Neuronal stem cell (in vitro differentiated cells): Measurements from ENCODE around the gene DIDO1.

ENCODE experiments used
- DNase-seq: peaks from one replicate; pipeline ENCODE4 v3.0.0-alpha.2; 2013; ENCODE audit warnings: low spot score
- H2AFZ ChIP-seq: one replicate; pipeline ENCODE4 v1.6.1; 2013; ENCODE audit warnings: mild to moderate bottlenecking, low read length, inconsistent platforms
- H2AK5ac ChIP-seq: 2 replicates; pipeline ENCODE4 v1.6.1; 2013; ENCODE audit warnings: low read depth, mild to moderate bottlenecking, inconsistent platforms, low read length, moderate library complexity, mixed read lengths
- H2BK120ac ChIP-seq: 2 replicates; pipeline ENCODE4 v1.6.1; 2013; ENCODE audit warnings: low read depth, mild to moderate bottlenecking, inconsistent platforms, low read length, moderate library complexity, mixed read lengths
- H2BK12ac ChIP-seq: one replicate; pipeline ENCODE4 v1.6.1; 2013; ENCODE audit warnings: low read length, inconsistent platforms
- H2BK15ac ChIP-seq: 2 replicates; pipeline ENCODE4 v1.6.1; 2013; ENCODE audit warnings: mild to moderate bottlenecking, low read length, inconsistent platforms, mixed read lengths
- H2BK5ac ChIP-seq: one replicate; pipeline ENCODE4 v1.6.1; 2013; ENCODE audit warnings: inconsistent platforms, mild to moderate bottlenecking, low read length, moderate library complexity
- H3K14ac ChIP-seq: one replicate; pipeline ENCODE4 v1.6.1; 2013; ENCODE audit warnings: low read length, inconsistent platforms
- H3K18ac ChIP-seq: 2 replicates; pipeline ENCODE4 v1.6.1; 2013; ENCODE audit warnings: low read length, inconsistent platforms
- H3K23ac ChIP-seq: 2 replicates; pipeline ENCODE4 v1.6.1; 2013; ENCODE audit warnings: low read depth, mild to moderate bottlenecking, mixed read lengths, low read length, inconsistent platforms; ENCODE audit not compliant: poor library complexity
- H3K27ac ChIP-seq: replicated peaks from 3 replicates; pipeline ENCODE4 v1.5.1; 2013; ENCODE audit warnings: low read length, inconsistent platforms
- H3K27me3 ChIP-seq, 3 experiments: 2 replicates each; pipeline ENCODE4 v1.6.1; 2013; ENCODE audit warnings: low read length in 3 of 3, mild to moderate bottlenecking in 2 of 3, inconsistent platforms in 1 of 3, low read depth in 1 of 3, mixed read lengths in 1 of 3, moderate library complexity in 1 of 3; ENCODE audit not compliant: control insufficient read depth in 3 of 3, insufficient read depth in 3 of 3
- H3K36me3 ChIP-seq, 2 donors: replicated peaks in 1 of 2; 2 replicates each; pipeline ENCODE4 v1.6.1; 2013; ENCODE audit warnings: low read length in 2 of 2; ENCODE audit not compliant: control insufficient read depth in 2 of 2, insufficient read depth in 2 of 2
- H3K4ac ChIP-seq: 2 replicates; pipeline ENCODE4 v1.6.1; 2013; ENCODE audit warnings: inconsistent platforms, mild to moderate bottlenecking, low read length, moderate library complexity
- H3K4me1 ChIP-seq, 2 donors: 1 replicate in 1 of 2; 2 replicates in 1 of 2; pipeline ENCODE4 v1.6.1; 2013; ENCODE audit warnings: low read length in 2 of 2, low read depth in 1 of 2; ENCODE audit not compliant: control insufficient read depth in 2 of 2, insufficient read depth in 1 of 2
- H3K4me2 ChIP-seq: one replicate; pipeline ENCODE4 v1.6.1; 2013; ENCODE audit warnings: mild to moderate bottlenecking, low read length, inconsistent platforms; ENCODE audit not compliant: insufficient read depth, poor library complexity, severe bottlenecking
- H3K4me3 ChIP-seq, 2 donors: 2 replicates each; pipeline ENCODE4 v1.5.1; 2013; ENCODE audit warnings: low read length in 2 of 2, mild to moderate bottlenecking in 2 of 2, inconsistent platforms in 1 of 2, moderate library complexity in 1 of 2
- H3K79me1 ChIP-seq: one replicate; pipeline ENCODE4 v1.6.1; 2013; ENCODE audit warnings: low read depth, mild to moderate bottlenecking, inconsistent platforms, low read length, moderate library complexity
- H3K9ac ChIP-seq: one replicate; pipeline ENCODE4 v1.6.1; 2013; ENCODE audit warnings: mild to moderate bottlenecking, low read depth, low read length, inconsistent platforms; ENCODE audit not compliant: poor library complexity
- H3K9me3 ChIP-seq, 2 donors: replicated peaks in 1 of 2; 2 replicates each; pipeline versions ENCODE3 to v1.6.1; 2013; ENCODE audit warnings: low read length in 2 of 2, mild to moderate bottlenecking in 2 of 2, inconsistent platforms in 1 of 2, low read depth in 1 of 2, mixed read lengths in 1 of 2, moderate library complexity in 1 of 2; ENCODE audit not compliant: control insufficient read depth in 2 of 2, insufficient read depth in 1 of 2
- H4K8ac ChIP-seq: one replicate; pipeline ENCODE4 v1.6.1; 2013; ENCODE audit warnings: low read depth, mild to moderate bottlenecking, inconsistent platforms, low read length, moderate library complexity
- H4K91ac ChIP-seq: one replicate; pipeline ENCODE4 v1.6.1; 2013; ENCODE audit warnings: low read length, low read depth, mild to moderate bottlenecking, inconsistent platforms; ENCODE audit not compliant: poor library complexity
- WGBS, 2 donors: extraction: QIAGEN DNeasy Blood & Tissue Kit; methylation state at CpG; one replicate each; pipeline ENCODE4 v1.1.7; 2013; ENCODE audit warnings: missing lambda C conversion rate in 2 of 2, mixed read lengths in 1 of 2; ENCODE audit not compliant: insufficient read length in 2 of 2, insufficient replicate concordance in 1 of 2; ENCODE audit errors: extremely low coverage in 2 of 2; 5-methylcytosine and 5-hydroxymethylcytosine counted together

The DIDO1 gene

GRCh38 chr20:62889871-62890270 lies 36.4 kb downstream of the DIDO1 start:
- no peaks in the 10 kb centered on the region for H3K27me3 ChIP-seq
- H3K18ac ChIP-seq, result no peak overlapping the region
- no peak overlapping the region for H2BK120ac ChIP-seq
- no peak overlapping the region for H4K91ac ChIP-seq
- no peak overlapping the region for H2BK12ac ChIP-seq
- H3K79me1 ChIP-seq, result peaks cover 5% of the 10 kb centered on the region
- H2BK15ac ChIP-seq, result no peak overlapping the region
- H3K14ac ChIP-seq, result no peak overlapping the region
- no peak overlapping the region for H3K27ac ChIP-seq
- no peak overlapping the region for H3K23ac ChIP-seq
- H3K4me1 ChIP-seq, result peaks cover 0 to 2% of the 10 kb centered on the region in 2 donors
- peaks cover 59 to 93% of the 10 kb centered on the region in 2 donors for H3K36me3 ChIP-seq
- DNase-seq, result no peak
- no peak overlapping the region for H4K8ac ChIP-seq
- H3K9me3 ChIP-seq, result peaks cover 0 to 10% of the 10 kb centered on the region in 2 donors
- H2AK5ac ChIP-seq, result no peak overlapping the region
- WGBS, 2 donors, result no CpG with 5 or more reads among the region's 9 CpGs
- peak overlapping the region in 1 of 2 donors; percentile 27 for H3K4me3 ChIP-seq
- H3K4ac ChIP-seq, result no peak overlapping the region
- no peak overlapping the region for H2AFZ ChIP-seq
- no peak overlapping the region for H2BK5ac ChIP-seq
- no peak overlapping the region for H3K9ac ChIP-seq
- no peak overlapping the region for H3K4me2 ChIP-seq

- Histone ChIP-seq H2AK5ac (no peak overlapping the region), H3K9me3 (peaks cover 0 to 10% of the 10 kb centered on the region in 2 donors), H3K4me2 (no peak overlapping the region), H3K9ac (no peak overlapping the region), H3K27ac (no peak overlapping the region), H3K4ac (no peak overlapping the region), H3K27me3 (no peaks in the 10 kb centered on the region), H2BK5ac (no peak overlapping the region), H2BK15ac (no peak overlapping the region), H3K4me1 (peaks cover 0 to 2% of the 10 kb centered on the region in 2 donors), H3K18ac (no peak overlapping the region), H4K8ac (no peak overlapping the region), H3K23ac (no peak overlapping the region), H3K14ac (no peak overlapping the region), H2BK120ac (no peak overlapping the region), H3K36me3 (peaks cover 56 to 88% of the 10 kb centered on the region in 2 donors), H4K91ac (no peak overlapping the region), H2BK12ac (no peak overlapping the region), H2AFZ (no peak overlapping the region), H3K4me3 (no peak overlapping the region), H3K79me1 (peaks cover 5% of the 10 kb centered on the region)
- no peak for DNase-seq
- no CpG with 5 or more reads among the region's 8 CpGs for WGBS, 2 donors
Measured at GRCh38 chr20:62889411-62889810, 36.9 kb downstream of the DIDO1 start.

GRCh38 chr20:62888910-62889309 lies 37.4 kb downstream of the DIDO1 start:
- Histone ChIP-seq H2BK15ac (no peak overlapping the region), H3K9me3 (peaks cover 0 to 10% of the 10 kb centered on the region in 2 donors), H3K36me3 (peaks cover 52 to 83% of the 10 kb centered on the region in 2 donors), H3K9ac (no peak overlapping the region), H3K4me3 (no peak overlapping the region), H3K23ac (no peak overlapping the region), H3K4me1 (peaks cover 0 to 2% of the 10 kb centered on the region in 2 donors), H2AK5ac (no peak overlapping the region), H3K79me1 (peaks cover 5% of the 10 kb centered on the region), H3K4me2 (no peak overlapping the region), H2BK12ac (no peak overlapping the region), H2BK120ac (no peak overlapping the region), H3K27me3 (no peaks in the 10 kb centered on the region), H4K91ac (no peak overlapping the region), H3K14ac (no peak overlapping the region), H3K18ac (no peak overlapping the region), H3K4ac (no peak overlapping the region), H4K8ac (no peak overlapping the region), H2BK5ac (no peak overlapping the region), H3K27ac (no peak overlapping the region), H2AFZ (no peak overlapping the region)
- no peak for DNase-seq
- WGBS, 2 donors, result no CpG with 5 or more reads among the region's 17 CpGs

- Histone ChIP-seq H3K4me3 (peak overlapping the region in 1 of 2 donors; percentile 55), H2AK5ac (no peak overlapping the region), H3K4ac (no peak overlapping the region), H3K27ac (no peak overlapping the region), H3K9ac (no peak overlapping the region), H3K79me1 (peaks cover 5% of the 10 kb centered on the region), H3K36me3 (peaks cover 49 to 78% of the 10 kb centered on the region in 2 donors), H4K91ac (no peak overlapping the region), H3K18ac (no peak overlapping the region), H3K23ac (peak overlapping the region; percentile 44), H2BK15ac (no peak overlapping the region), H4K8ac (no peak overlapping the region), H3K4me1 (peaks cover 0 to 2% of the 10 kb centered on the region in 2 donors), H3K27me3 (no peaks in the 10 kb centered on the region), H3K9me3 (peaks cover 0 to 10% of the 10 kb centered on the region in 2 donors), H2BK120ac (no peak overlapping the region), H3K14ac (no peak overlapping the region), H3K4me2 (no peak overlapping the region), H2BK12ac (no peak overlapping the region), H2BK5ac (peak overlapping the region; percentile 10), H2AFZ (no peak overlapping the region)
- DNase-seq, result no peak
- no CpG with 5 or more reads among the region's 16 CpGs for WGBS, 2 donors
Measured at GRCh38 chr20:62888406-62888805, 37.9 kb downstream of the DIDO1 start.
